K562 (cell line): Measurements from ENCODE around the gene ATF4. TPM values are rescaled to one million over a fixed set of nuclear protein-coding genes. Genes with fewer than 3 reads are reported as not detected.

Source experiments
- ASH1L ChIP-seq: fragments of 450-650 bp; IDR thresholded peaks from 2 replicates; pipeline ENCODE4 v1.6.1; 2018; ENCODE audit warnings: borderline replicate concordance, mild to moderate bottlenecking, low read depth; ENCODE audit not compliant: partially characterized antibody
- CREBBP ChIP-seq: IDR thresholded peaks from one replicate; pipeline ENCODE4 v1.6.1; 2012; ENCODE audit warnings: low read depth, mild to moderate bottlenecking, control low read depth, inconsistent platforms, low read length
- CTCF ChIP-seq, 3 experiments: IDR thresholded peaks in 2 of 3; conservative IDR thresholded peaks in 1 of 3; 2 replicates each; pipeline ENCODE4 v1.5.1; 2011 to 2012; ENCODE audit warnings: low read length in 3 of 3, mild to moderate bottlenecking in 3 of 3, control low read depth in 2 of 3, improper control_type of control experiment in 1 of 3, inconsistent platforms in 1 of 3, low read depth in 1 of 3, mixed read lengths in 1 of 3, moderate library complexity in 1 of 3; ENCODE audit not compliant: insufficient read depth in 2 of 3
- EGR1 ChIP-seq: fragments of 450-650 bp; conservative IDR thresholded peaks from 2 replicates; pipeline ENCODE4 v1.6.1; 2017; ENCODE audit warnings: mild to moderate bottlenecking
- ELF1 ChIP-seq: fragments of 200-800 bp; sonication (Bioruptor generic); IDR thresholded peaks from 2 replicates; pipeline ENCODE4 v1.6.1; 2016; ENCODE audit warnings: missing genetic modification characterization, missing compliant biosample characterization
- EP300 ChIP-seq: IDR thresholded peaks from 2 replicates; pipeline ENCODE4 v1.6.1; 2012; ENCODE audit warnings: low read length, improper control_type of control experiment
- HIVEP1 ChIP-seq: fragments of 250-450 bp; sonication (Bioruptor Pico); IDR thresholded peaks from 2 replicates; pipeline ENCODE4 v1.4.0; 2020; ENCODE audit warnings: mild to moderate bottlenecking
- MEF2A ChIP-seq: IDR thresholded peaks from 2 replicates; pipeline ENCODE4 v1.6.1; 2011; ENCODE audit warnings: low read depth, mild to moderate bottlenecking, low read length, moderate library complexity; ENCODE audit not compliant: control insufficient read depth
- MIER1 ChIP-seq: fragments of 450-650 bp; IDR thresholded peaks from 2 replicates; pipeline ENCODE4 v1.6.1; 2016; ENCODE audit warnings: antibody characterized with exemption, mild to moderate bottlenecking, low read depth
- PCBP2 ChIP-seq: fragments of 200-400 bp; formaldehyde crosslinking; IDR thresholded peaks from 2 replicates; pipeline ENCODE4 v1.6.1; 2018; ENCODE audit warnings: low read length, low read depth, mild to moderate bottlenecking, moderate library complexity; ENCODE audit not compliant: poor library complexity, severe bottlenecking
- POLR2H ChIP-seq: IDR thresholded peaks from 2 replicates; pipeline ENCODE4 v1.6.1; 2016; ENCODE audit warnings: missing genetic modification characterization, low read depth, mild to moderate bottlenecking, control low read depth, missing compliant biosample characterization, moderate library complexity
- PRMT5 ChIP-seq: sonication (generic); formaldehyde crosslinking; IDR thresholded peaks from 2 replicates; pipeline ENCODE4 v1.5.0; 2020; ENCODE audit warnings: missing genetic modification reagents
- RBM34 ChIP-seq: fragments of 200-400 bp; formaldehyde crosslinking; IDR thresholded peaks from 2 replicates; pipeline ENCODE4 v1.6.1; 2018; ENCODE audit warnings: low read length, borderline replicate concordance; ENCODE audit not compliant: insufficient read depth
- RBM39 ChIP-seq: fragments of 200-400 bp; formaldehyde crosslinking; optimal IDR thresholded peaks from 2 replicates; pipeline ENCODE3; 2018; ENCODE audit warnings: low read depth, low read length
- TARDBP ChIP-seq: fragments of 450-650 bp; IDR thresholded peaks from 2 replicates; pipeline ENCODE4 v1.6.1; 2016
- TFAM ChIP-seq: fragments of 250-450 bp; sonication (Bioruptor Pico); conservative IDR thresholded peaks from 2 replicates; pipeline ENCODE4 v1.5.0; 2021; ENCODE audit warnings: mild to moderate bottlenecking, moderate library complexity
- YBX1 ChIP-seq: fragments of 450-650 bp; IDR thresholded peaks from 2 replicates; pipeline ENCODE4 v1.7.1; 2016; ENCODE audit warnings: mild to moderate bottlenecking
- ZBTB17 ChIP-seq: fragments of 450-650 bp; formaldehyde crosslinking; IDR thresholded peaks from 2 replicates; pipeline ENCODE4 v1.4.0; 2020; ENCODE audit warnings: mild to moderate bottlenecking
- ZKSCAN8 ChIP-seq: fragments of 200-800 bp; sonication (Bioruptor generic); IDR thresholded peaks from 2 replicates; pipeline ENCODE4 v1.6.1; 2016; ENCODE audit warnings: missing genetic modification characterization, missing compliant biosample characterization
- ZNF24 ChIP-seq: fragments of 450-650 bp; IDR thresholded peaks from 2 replicates; pipeline ENCODE4 v1.6.1; 2016
- ZNF707 ChIP-seq: fragments of 250-450 bp; sonication (Bioruptor Pico); conservative IDR thresholded peaks from 2 replicates; pipeline ENCODE4 v1.8.0; 2022; ENCODE audit warnings: inconsistent platforms, mild to moderate bottlenecking, moderate library complexity
- ZNF75A ChIP-seq: fragments of 450-650 bp; formaldehyde crosslinking; IDR thresholded peaks from 2 replicates; pipeline ENCODE4 v1.4.0; 2020; ENCODE audit warnings: mild to moderate bottlenecking
- ZNF764 ChIP-seq: fragments of 250-450 bp; sonication (Bioruptor Pico); IDR thresholded peaks from 2 replicates; pipeline ENCODE4 v1.4.0; 2020; ENCODE audit warnings: low read depth, mild to moderate bottlenecking, moderate library complexity
- polyA plus RNA-seq, 8 experiments: library from polyadenylated mRNA; depleted of rRNA in 4 of 8; stranded (reverse) in 5 of 8; unstranded in 3 of 8; fragments of >200 nt; fragmentation: Nextera tagmentation in 2 of 8; fragmentation: Illumina TruSeq in 1 of 8; extraction: Ambion mirVana in 2 of 8; extraction: Trizol in 1 of 8; gene quantifications; 2 replicates each; pipeline versions ENCODE4 v1.2.1 to v1.2.3, GENCODE V29; 2011 to 2014; ENCODE audit warnings: inconsistent platforms in 1 of 8, missing spikeins in 1 of 8
- total RNA-seq, 7 experiments: library from RNA; depleted of rRNA in 6 of 7; stranded (reverse); fragments of >200 nt in 6 of 7; fragmentation: Illumina TruSeq in 2 of 7; extraction: Trizol in 2 of 7; gene quantifications; 2 replicates each; pipeline versions ENCODE4 v1.2.1 to v1.2.3, GENCODE V29; 2011 to 2021; ENCODE audit warnings: low replicate concordance in 1 of 7
- TF ChIP-seq, protein P1 (sequence below): fragments of 250-450 bp; sonication (Bioruptor Pico); IDR thresholded peaks from 2 replicates; pipeline ENCODE4 v1.5.0; 2021
- TF ChIP-seq, protein P2 (sequence below): sonication (generic); formaldehyde crosslinking; IDR thresholded peaks from 2 replicates; pipeline ENCODE4 v1.8.0; 2022; ENCODE audit warnings: mild to moderate bottlenecking, missing genetic modification reagents, borderline replicate concordance

The ATF4 gene
- total and polyA plus RNA-seq, 9 of the 15 experiments (the other 6 are each of a cell fraction or from before 2014, with no cell fraction given), result 93.1 to 723 (median 355) TPM

DNA sequence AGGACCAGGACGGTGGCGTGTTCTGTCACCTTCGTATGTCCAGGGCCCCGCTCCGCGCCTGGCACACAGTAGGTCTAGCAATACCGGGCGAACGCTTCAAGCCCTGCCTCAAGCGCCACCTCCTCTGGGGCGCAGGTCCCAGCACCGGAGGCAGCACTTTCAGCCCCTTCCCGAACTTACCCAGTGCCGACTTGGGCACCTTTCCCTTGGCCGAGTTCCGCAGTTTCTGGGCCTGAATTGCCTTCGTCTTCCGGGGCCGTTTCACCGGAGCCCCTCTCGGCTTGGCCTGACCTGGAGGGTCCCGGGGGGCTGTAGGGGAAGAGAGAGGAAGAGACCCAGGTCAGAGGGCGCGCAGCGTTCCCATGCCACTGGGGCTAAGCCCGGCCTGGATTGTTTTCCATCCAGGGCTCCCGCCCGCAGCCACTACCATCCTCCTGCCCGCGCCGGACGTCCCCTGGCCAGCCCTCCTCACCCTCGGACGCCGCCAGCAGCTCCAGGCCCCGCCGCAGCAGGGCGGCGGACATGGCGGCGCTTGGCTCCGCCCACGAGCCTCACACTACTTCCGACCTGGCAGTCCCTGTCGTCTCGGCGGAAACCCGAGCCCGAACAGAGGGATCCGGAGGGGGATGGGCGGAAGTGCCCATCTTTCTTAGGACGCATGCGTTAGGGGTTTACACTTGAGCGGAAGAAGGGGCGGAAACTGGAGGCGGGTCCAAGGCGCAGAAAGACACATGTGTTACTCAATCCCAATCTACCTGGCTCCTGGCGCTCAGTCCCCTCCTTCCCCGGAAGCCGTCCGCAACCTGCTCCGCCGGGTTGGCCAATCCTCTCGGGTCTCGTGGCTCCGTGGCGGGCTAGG, 12.1 kb downstream of the ATF4 start, which contains the start of gene RPS19BP1 (continued):
- TF ChIP-seq CTCF (IDR thresholded peaks at IDR 0.05 in 2 of 3, conservative IDR thresholded peaks at IDR 0.05 in 1 of 3; ENCODE audit: insufficient read depth in 2 of 3, low read depth in 1 of 3, low read length in 3 of 3) (no peak), RBM39 (no peak), PRMT5 (no peak), MIER1 (no peak), TFAM (no peak), MEF2A (no peak), ASH1L (no peak), ZBTB17 (CRISPR knock-in tag) (no peak), HIVEP1 (CRISPR knock-in tag) (no peak), POLR2H (tag) (no peak), YBX1 (no peak), PCBP2 (no peak), CREBBP (no peak), EP300 (no peak), ZNF24 (no peak), ZNF707 (no peak), ZNF764 (CRISPR knock-in tag) (no peak), RBM34 (no peak), EGR1 (peak; percentile 61; the same call in 1 of the 2 replicates), TARDBP (no peak), ELF1 (peak; percentile 92), ZNF75A (CRISPR knock-in tag) (no peak), ZKSCAN8 (no peak)
- TF ChIP-seq, protein P1, sequence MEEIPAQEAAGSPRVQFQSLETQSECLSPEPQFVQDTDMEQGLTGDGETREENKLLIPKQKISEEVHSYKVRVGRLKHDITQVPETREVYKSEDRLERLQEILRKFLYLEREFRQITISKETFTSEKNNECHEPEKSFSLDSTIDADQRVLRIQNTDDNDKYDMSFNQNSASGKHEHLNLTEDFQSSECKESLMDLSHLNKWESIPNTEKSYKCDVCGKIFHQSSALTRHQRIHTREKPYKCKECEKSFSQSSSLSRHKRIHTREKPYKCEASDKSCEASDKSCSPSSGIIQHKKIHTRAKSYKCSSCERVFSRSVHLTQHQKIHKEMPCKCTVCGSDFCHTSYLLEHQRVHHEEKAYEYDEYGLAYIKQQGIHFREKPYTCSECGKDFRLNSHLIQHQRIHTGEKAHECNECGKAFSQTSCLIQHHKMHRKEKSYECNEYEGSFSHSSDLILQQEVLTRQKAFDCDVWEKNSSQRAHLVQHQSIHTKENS (CRISPR knock-in tag), result no peak
- TF ChIP-seq, protein P2, sequence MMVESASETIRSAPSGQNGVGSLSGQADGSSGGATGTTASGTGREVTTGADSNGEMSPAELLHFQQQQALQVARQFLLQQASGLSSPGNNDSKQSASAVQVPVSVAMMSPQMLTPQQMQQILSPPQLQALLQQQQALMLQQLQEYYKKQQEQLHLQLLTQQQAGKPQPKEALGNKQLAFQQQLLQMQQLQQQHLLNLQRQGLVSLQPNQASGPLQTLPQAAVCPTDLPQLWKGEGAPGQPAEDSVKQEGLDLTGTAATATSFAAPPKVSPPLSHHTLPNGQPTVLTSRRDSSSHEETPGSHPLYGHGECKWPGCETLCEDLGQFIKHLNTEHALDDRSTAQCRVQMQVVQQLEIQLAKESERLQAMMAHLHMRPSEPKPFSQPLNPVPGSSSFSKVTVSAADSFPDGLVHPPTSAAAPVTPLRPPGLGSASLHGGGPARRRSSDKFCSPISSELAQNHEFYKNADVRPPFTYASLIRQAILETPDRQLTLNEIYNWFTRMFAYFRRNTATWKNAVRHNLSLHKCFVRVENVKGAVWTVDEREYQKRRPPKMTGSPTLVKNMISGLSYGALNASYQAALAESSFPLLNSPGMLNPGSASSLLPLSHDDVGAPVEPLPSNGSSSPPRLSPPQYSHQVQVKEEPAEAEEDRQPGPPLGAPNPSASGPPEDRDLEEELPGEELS (CRISPR knock-in tag), result no peak
